ENCODE data around the gene CCDC158.
"Not testable (repeated sequence)": the region's sequence is repeated elsewhere in the genome, so short reads cannot be mapped to it uniquely, and the experiment has no call there.

Gene CCDC158

DNA sequence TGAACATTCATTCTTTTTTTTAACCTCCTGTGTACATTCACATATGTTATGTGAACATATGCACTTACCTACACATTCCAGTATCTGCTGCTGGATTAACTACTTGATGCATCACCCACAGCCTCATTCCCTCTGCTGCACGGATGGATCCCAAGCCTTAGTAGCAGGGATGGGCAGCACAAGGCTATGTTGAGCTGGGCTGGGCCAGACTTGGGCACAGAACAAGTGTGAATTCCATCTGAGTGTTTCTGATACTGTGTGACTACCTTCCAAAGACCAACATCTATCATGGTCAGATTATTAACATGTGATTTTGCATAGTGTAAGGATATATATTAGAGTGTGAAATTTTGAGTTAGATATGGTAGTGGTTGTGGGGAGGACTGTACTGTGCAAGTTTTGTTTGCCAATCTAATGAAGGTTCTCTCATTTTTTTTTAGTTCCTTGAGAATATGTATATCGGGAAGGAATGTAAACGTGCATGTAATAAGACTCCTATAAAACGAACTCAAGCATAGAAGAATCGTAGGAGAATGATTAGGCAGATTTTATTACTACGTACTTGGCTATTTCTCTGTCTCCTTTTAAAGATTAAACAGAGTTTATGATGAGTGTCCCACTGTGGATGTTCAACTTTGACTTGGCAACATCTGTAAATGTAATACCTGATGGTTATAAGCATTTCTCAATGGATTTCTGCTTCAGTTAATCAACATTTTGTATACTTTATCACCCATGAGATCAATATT lies 137.8 kb downstream of the CCDC158 start:
- no peak for DNase-seq (ENCODE audit: low read depth in 2 of 2, low spot score in 1 of 2)

GRCh38 chr4:76281594-76281993 lies 139.3 kb downstream of the CCDC158 start:
- DNase-seq (ENCODE audit: low read depth in 2 of 2, low spot score in 1 of 2) = not testable (repeated sequence)

- no peak for DNase-seq (ENCODE audit: low read depth in 2 of 2, low spot score in 1 of 2)
Measured at GRCh38 chr4:76280488-76281441, 140.2 kb downstream of the CCDC158 start.

DNA sequence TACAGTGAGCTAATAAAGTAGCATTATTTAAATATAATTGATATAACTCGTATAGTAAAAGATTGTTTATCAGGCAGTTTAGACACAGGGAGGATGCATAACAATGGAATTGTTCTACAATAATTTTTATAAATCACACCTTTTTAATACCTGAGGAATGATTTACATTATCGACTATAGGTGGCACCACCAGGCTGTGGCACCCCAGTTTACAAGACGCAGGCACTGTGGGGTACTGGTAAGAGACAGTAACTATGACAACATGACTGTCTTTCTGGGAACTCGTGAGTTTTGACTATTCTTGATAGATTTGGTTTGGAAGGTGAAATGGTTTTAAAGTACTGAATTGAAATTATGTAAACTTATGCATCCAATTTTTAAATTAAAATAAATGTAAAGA lies 141.5 kb downstream of the CCDC158 start:
- DNase-seq (ENCODE audit: low read depth in 2 of 2, low spot score in 1 of 2) = no peak

- DNase-seq (ENCODE audit: low read depth in 2 of 2, low spot score in 1 of 2) = no peak
Measured at GRCh38 chr4:76278583-76278982, 142.4 kb downstream of the CCDC158 start.

DNA sequence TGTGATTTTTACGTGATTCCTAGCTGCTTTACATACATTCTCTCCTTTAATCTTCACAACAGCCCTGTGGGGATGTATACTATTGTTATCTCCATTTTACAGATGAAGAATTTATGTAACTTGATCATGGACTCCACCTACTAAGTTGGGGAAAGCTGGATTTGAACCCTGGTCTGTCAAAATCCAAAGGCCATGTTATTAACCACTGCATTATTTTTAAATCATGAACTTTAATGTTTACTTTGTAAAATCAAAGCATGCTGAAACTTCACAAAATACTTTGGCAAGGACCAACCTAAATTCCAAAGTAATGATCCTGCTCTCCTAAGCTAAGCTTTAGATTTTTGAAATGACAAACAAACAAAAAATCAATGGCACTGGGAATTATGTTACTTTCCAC lies 143.3 kb downstream of the CCDC158 start:
- no peak for DNase-seq (ENCODE audit: low read depth in 2 of 2, low spot score in 1 of 2)

- DNase-seq (ENCODE audit: low read depth in 2 of 2, low spot score in 1 of 2) = no peak
Measured at GRCh38 chr4:76276813-76277212, 144.1 kb downstream of the CCDC158 start.

- DNase-seq (ENCODE audit: low read depth in 2 of 2, low spot score in 1 of 2) = no peak
Measured at GRCh38 chr4:76275486-76276124, 145.3 kb downstream of the CCDC158 start.

DNA sequence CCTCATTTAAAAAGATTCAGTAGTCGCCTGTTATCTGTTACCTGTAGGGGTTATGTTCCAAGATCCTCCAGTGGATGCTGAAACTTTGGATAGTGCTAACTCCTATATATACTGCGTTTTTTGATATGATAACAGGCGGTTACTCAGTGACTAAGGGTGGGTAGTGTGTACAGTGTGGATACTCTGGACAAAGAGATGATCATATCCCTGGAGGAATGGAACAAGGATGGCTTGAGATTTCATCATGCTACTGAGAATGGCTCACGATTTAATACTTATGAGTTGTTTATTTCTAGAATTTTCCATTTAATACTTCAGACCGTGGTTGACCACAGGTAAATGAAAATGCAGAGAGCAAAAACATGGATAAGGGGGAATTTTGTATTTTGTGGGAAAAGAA lies 147.9 kb downstream of the CCDC158 start:
- no peak for DNase-seq (ENCODE audit: low read depth in 2 of 2, low spot score in 1 of 2)

DNA sequence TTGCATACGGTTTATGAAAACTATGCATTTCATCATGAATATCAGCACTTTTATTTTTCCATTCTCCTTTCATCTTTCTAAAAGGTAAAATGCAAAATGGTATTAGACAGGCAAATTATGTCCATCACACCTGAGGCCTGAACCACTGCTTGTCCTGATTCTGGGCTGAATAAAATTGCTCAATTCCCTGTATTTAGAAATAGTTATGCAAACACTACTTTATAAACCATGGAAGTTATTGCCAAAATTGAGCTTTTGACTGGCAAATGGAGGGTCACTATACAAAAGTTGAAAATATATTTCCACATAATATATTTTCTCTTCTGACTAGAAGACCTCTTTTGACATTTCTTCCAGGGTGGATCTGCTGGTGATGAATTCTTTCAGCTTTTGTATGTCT lies 148.4 kb downstream of the CCDC158 start:
- DNase-seq (ENCODE audit: low read depth in 2 of 2, low spot score in 1 of 2) = no peak

DNA sequence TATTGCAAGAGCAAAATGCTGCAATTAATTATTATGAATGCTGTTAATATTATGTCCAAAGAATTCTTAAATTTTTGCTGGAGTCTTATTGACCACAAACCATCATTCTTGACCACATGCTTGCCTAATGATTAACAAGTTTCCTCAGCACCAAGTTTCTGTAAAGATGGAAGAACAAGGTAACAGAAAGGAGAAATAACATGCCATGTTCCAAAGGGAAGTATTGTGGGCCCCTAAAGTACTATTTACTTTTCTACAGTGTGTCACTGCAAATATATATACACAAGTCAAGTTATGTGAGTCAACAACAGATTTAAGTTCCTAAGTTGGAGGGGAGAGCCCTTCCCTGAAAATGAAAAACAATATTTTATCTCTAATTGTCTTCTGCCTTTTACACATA lies 148.9 kb downstream of the CCDC158 start:
- DNase-seq (ENCODE audit: low read depth in 2 of 2, low spot score in 1 of 2) = no peak

GRCh38 chr4:76271248-76271647 lies 149.7 kb downstream of the CCDC158 start:
- no peak for DNase-seq (ENCODE audit: low read depth in 2 of 2, low spot score in 1 of 2)

- no peak for DNase-seq (ENCODE audit: low read depth in 2 of 2, low spot score in 1 of 2)
Measured at GRCh38 chr4:76270244-76271175, 150.4 kb downstream of the CCDC158 start.

DNA sequence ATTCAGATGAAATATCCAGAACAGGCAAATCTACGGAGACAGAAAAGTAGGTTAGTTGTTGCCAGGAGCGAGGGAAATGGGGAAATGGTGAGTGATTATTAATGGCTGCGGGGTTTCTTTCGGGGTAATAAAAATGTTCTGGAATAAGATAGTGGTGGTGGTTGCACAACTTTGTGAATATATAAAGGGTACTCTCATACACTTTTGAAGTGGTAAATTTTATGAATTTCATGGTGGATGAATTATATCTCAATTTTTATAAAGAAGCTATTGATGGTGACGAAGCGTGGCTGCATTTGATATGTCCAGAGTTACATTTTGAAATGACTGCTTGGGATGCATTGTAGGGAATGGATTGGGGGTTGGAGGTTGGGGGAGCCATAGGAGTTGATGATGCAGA lies 153.1 kb downstream of the CCDC158 start:
- DNase-seq (ENCODE audit: low read depth in 2 of 2, low spot score in 1 of 2) = no peak

- DNase-seq (ENCODE audit: low read depth in 2 of 2, low spot score in 1 of 2) = no peak
Measured at GRCh38 chr4:76266627-76267026, 154.3 kb downstream of the CCDC158 start.

DNA sequence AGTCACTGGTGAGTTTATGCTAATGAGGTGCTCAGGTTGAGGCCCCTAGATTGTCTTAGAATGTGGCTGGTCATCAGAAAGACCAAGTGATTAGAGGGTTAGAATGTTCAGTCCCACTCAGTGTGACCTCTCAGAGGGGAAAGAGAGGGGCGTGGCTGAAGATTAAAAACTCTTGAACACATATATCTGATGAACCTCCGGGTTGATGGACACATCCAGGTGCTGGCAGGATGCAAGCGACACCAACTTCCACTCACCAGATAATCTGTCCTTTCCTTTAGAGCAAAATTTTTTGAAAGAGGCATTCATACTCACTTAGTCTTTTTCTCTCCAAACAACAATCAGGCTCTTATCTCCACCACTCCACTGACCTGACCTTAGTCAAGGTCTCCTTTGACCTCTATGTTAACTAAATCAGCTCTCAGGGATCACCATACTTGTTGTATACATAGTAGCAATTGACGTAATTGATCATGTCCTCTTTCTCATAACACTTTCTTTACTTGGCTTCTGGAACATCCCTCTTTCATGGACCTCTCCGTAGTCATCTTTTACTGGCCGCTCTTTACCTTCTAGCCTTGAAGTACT lies 155.2 kb downstream of the CCDC158 start:
- no peak for DNase-seq (ENCODE audit: low read depth in 2 of 2, low spot score in 1 of 2)
